GM15510 (cell line): ENCODE results near the gene UGT2A1.

Experiments used
- POLR2A ChIP-seq: IDR thresholded peaks from 3 replicates; pipeline ENCODE4 v1.6.1; 2011; ENCODE audit warnings: borderline replicate concordance; ENCODE audit not compliant: insufficient read length; ENCODE audit errors: extremely low read depth

UGT2A1 gene

DNA sequence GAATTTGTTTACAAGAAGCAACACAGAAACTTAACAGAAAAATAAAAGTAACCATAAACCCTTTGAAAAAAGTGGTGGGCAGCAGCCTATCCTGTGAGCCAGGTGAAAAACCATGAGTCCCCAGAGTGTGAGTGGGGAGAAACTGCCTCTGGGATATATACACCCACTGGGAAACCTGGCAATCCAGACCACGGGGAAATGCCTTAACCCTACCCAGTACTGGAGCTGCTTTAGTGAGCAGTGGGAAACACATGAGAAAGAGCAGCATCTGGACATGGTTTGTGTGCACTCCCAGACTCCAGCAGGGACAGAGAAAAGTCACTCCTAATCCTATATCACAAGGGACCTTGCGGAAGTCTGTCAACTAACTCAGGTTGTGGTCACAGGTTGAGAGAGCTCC is 53.0 kb downstream of the UGT2A1 start:
- TF ChIP-seq POLR2A = no peak

DNA sequence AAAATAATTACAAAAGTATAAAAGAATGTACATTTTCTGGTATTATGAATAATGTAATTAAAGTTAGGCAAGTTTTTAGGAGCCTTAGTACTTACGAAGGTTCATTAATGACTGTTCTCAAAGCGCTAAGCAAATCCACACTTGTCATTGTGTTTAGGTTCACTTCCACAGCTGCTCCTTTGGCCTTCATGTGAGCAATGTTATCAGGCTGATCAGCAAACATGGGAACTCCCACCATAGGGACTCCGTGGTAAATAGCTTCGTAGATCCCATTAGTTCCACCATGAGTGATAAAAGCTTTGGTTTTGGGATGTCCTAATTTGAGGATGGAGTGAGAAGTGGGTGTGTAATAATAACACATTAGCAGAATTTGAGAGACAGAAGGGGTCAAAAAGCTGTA is 58.7 kb downstream of the UGT2A1 start:
- no peak for TF ChIP-seq POLR2A

DNA sequence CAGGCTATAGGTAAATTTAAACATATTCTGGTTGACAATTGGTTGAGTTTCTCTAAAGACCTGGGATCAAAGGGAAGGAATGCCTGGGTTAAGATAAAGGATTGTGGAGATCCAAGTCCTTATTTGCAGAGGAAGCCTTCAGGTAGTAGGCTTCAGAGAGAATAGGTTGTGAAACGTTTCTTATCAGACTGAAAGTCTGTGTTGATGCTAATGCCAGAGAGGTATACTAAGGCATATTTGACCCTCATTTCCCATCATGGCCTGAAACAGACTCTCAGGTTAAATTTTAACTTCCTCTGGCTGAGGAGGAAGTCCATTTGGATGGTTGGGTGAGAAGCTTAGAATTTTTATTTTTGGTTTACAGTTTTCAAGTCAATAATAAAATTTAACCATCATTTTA is 61.7 kb downstream of the UGT2A1 start:
- TF ChIP-seq POLR2A = no peak

DNA sequence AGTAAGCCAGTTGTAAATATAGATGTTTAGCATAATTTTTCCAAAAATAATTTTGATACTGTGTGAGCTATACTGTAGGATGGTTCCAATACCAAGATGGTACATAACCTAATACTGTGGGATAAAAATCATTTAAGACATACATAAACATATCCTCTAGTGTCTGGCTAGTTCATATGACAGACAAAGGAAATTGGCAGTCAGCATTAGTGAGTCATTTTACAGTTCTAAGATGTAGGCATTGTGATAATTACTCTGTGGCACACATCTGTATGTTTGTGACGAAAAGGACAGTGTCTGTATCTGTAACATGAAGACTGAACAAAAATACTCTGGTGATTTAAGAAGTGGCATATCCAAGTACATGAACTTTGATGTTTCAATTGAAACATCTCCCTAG is 63.2 kb downstream of the UGT2A1 start:
- no peak for TF ChIP-seq POLR2A

- no peak for TF ChIP-seq POLR2A
Measured at GRCh38 chr4:69584135-69584534, 68.9 kb downstream of the UGT2A1 start.

- TF ChIP-seq POLR2A = no peak
Measured at GRCh38 chr4:69583543-69583942, 69.5 kb downstream of the UGT2A1 start.

DNA sequence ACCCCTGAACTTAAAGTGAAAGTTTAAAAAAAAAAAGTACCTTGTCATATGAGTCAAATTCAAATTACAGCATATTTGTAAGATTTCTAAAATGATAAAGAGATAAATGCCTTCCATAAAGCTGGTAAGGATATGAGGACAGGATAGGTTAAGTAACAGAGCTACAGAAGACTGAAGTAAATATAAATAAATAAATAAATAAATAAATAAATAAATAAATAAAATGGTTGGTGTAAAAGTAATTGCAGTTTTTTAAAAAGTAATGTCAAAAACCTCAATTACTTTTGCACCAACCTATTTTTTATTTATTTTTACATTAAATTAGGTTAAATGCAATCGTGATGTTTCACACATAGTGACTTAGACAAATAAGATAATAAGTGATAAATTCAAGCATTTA is 75.8 kb downstream of the UGT2A1 start:
- no peak for TF ChIP-seq POLR2A

DNA sequence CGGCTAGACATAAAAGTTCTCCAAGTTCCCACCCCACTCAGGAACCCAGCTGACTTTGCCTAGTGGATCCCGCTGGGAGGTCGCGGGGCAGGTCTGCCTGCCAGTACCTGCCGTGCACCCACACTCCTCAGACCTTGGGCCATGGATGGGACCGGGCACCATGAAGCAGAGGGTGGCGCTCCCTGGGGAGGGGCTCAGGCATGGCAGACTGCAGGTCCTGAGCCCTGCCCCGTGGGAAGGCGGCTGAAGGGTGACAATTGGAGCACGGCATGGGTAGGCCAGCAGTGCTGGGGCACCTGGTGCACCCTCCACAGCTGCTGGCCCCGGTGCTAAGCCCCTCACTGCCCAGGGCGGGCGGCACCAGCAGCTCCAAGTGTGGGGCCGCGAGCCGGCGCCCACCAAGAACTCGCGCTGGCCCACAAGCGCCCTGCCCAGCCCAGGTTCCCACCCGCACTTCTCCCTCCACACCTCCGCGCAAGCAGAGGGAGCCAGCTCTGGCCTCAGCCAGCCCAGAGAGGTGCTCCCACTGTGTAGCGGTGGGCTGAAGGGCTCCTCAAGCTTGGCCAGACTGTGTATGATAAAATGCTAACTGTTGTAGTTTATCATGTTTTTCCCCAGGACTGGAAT is 76.7 kb downstream of the UGT2A1 start:
- TF ChIP-seq POLR2A = no peak

DNA sequence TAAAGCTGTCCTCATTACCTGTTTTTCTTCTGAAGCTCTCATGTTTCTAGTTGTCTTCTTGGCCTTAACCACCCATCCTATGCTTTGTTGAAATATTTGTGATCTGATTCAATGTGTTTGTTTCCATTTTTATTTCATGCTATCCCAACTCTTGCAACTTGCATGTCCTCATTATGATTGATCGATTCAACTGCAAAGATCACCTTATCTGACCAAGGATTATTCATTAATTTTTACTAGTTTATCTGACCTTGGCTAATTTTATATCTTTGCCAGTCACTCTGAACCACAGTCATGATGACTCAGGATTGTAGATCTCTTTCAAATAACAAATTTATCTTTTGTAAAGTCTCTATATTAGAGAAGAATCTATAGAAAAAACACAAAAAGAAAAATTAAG is 84.3 kb downstream of the UGT2A1 start:
- no peak for TF ChIP-seq POLR2A

DNA sequence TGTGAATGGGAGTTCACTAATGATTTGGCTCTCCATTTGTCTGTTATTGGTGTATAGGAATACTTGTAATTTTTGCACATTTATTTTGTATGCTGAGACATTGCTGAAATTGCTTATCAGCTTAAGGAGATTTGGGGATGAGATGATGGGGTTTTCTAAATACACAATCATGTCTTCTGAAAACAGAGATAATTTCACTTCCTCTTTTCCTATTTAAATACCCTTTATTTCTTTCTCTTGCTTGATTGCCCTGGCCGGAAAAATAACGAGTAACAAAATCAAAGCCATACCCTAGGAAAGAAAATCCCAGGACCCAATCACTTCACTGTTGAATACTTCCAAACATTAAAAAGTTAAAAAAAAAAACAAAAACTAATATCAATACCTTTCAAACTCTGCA is 89.6 kb downstream of the UGT2A1 start:
- no peak for TF ChIP-seq POLR2A

- no peak for TF ChIP-seq POLR2A
Measured at GRCh38 chr4:69549651-69550050, 103.4 kb downstream of the UGT2A1 start.

GRCh38 chr4:69546134-69546765 is 106.8 kb downstream of the UGT2A1 start:
- TF ChIP-seq POLR2A = no peak
